GM19467 (cell line): ENCODE data around the gene FFAR2.
"Not testable (repeated sequence)": the region's sequence is repeated elsewhere in the genome, so short reads cannot be mapped to it uniquely, and the experiment has no call there.

Experiments used
- ATAC-seq: cut with Tn5 transposase; IDR thresholded peaks from one replicate; pipeline ENCODE4 v1.9.1; 2021; ENCODE audit warnings: mild to moderate bottlenecking, moderate library complexity; ENCODE audit not compliant: unreplicated experiment

Gene FFAR2

GRCh38 chr19:35423406-35423805 lies 24.7 kb upstream of the FFAR2 start:
- ATAC-seq: not testable (repeated sequence)

- ATAC-seq: no peak
Measured at GRCh38 chr19:35425682-35426081, 22.4 kb upstream of the FFAR2 start.

- no peak for ATAC-seq
Measured at GRCh38 chr19:35427187-35427586, 20.9 kb upstream of the FFAR2 start.

- no peak for ATAC-seq
Measured at GRCh38 chr19:35429698-35430408, 18.2 kb upstream of the FFAR2 start.

GRCh38 chr19:35430409-35431144 lies 17.5 kb upstream of the FFAR2 start:
- ATAC-seq: no peak

GRCh38 chr19:35431145-35431807 lies 16.8 kb upstream of the FFAR2 start:
- ATAC-seq: no peak

- ATAC-seq: no peak
Measured at GRCh38 chr19:35432911-35433310, 15.1 kb upstream of the FFAR2 start.

GRCh38 chr19:35433448-35433847 lies 14.6 kb upstream of the FFAR2 start:
- no peak for ATAC-seq

GRCh38 chr19:35435896-35436295 lies 12.2 kb upstream of the FFAR2 start:
- ATAC-seq: no peak

- ATAC-seq: no peak
Measured at GRCh38 chr19:35436477-35437405, 11.3 kb upstream of the FFAR2 start.

GRCh38 chr19:35437406-35437951 lies 10.6 kb upstream of the FFAR2 start:
- no peak for ATAC-seq

- no peak for ATAC-seq
Measured at GRCh38 chr19:35438096-35438495, 10.0 kb upstream of the FFAR2 start.

- ATAC-seq: no peak
Measured at GRCh38 chr19:35438527-35438926, 9.5 kb upstream of the FFAR2 start.

- no peak for ATAC-seq
Measured at GRCh38 chr19:35439921-35440320, 8.1 kb upstream of the FFAR2 start.

- ATAC-seq: no peak
Measured at GRCh38 chr19:35442091-35442490, 6.0 kb upstream of the FFAR2 start.

- no peak for ATAC-seq
Measured at GRCh38 chr19:35444735-35445134, 3.3 kb upstream of the FFAR2 start.

GRCh38 chr19:35445826-35446593 lies 2.0 kb upstream of the FFAR2 start:
- ATAC-seq: no peak

GRCh38 chr19:35449359-35450043 lies 1.4 kb downstream of the FFAR2 start:
- ATAC-seq: no peak
